Stimulated activated CD8-positive, alpha-beta memory T cell treated with anti-CD3 and anti-CD28 coated beads, Interleukin-7, amount 100 ng/mL, for 1 hour (primary cell): ENCODE results near the gene CNKSR2.
"Not testable (repeated sequence)": the region's sequence is repeated elsewhere in the genome, so short reads cannot be mapped to it uniquely, and the experiment has no call there.

Experiments used
- DNase-seq, 2 donors: peaks; one replicate each; pipeline ENCODE4 v3.0.0-alpha.2; 2020; ENCODE audit warnings: low read depth in 2 of 2

The CNKSR2 gene

GRCh38 chrX:21440911-21441310 lies 66.7 kb downstream of the CNKSR2 start:
- no peak for DNase-seq

- DNase-seq, result no peak
These were observed 83.5 kb downstream of the CNKSR2 start for GRCh38 chrX:21457718-21458117.

- DNase-seq, result no peak
These were observed 94.9 kb downstream of the CNKSR2 start for GRCh38 chrX:21469071-21469470.

GRCh38 chrX:21476909-21477308 lies 102.7 kb downstream of the CNKSR2 start:
- DNase-seq, result no peak

GRCh38 chrX:21479695-21480270 lies 105.6 kb downstream of the CNKSR2 start:
- DNase-seq, result no peak

GRCh38 chrX:21481761-21482160 lies 107.5 kb downstream of the CNKSR2 start:
- no peak for DNase-seq

GRCh38 chrX:21484051-21484450 lies 109.8 kb downstream of the CNKSR2 start:
- not testable (repeated sequence) for DNase-seq

GRCh38 chrX:21487832-21488231 lies 113.6 kb downstream of the CNKSR2 start:
- no peak for DNase-seq

- DNase-seq, result no peak
These were observed 116.1 kb downstream of the CNKSR2 start for GRCh38 chrX:21490341-21490740.

- DNase-seq, result no peak
These were observed 119.1 kb downstream of the CNKSR2 start for GRCh38 chrX:21493226-21493830.

GRCh38 chrX:21503593-21503992 lies 129.4 kb downstream of the CNKSR2 start:
- no peak for DNase-seq

- no peak for DNase-seq
These were observed 135.7 kb downstream of the CNKSR2 start for GRCh38 chrX:21509912-21510311.

- no peak for DNase-seq
These were observed 149.8 kb downstream of the CNKSR2 start for GRCh38 chrX:21524008-21524407.

- no peak for DNase-seq
These were observed 153.9 kb downstream of the CNKSR2 start for GRCh38 chrX:21528076-21528475.

GRCh38 chrX:21529771-21530170 lies 155.6 kb downstream of the CNKSR2 start:
- DNase-seq, result no peak

- not testable (repeated sequence) for DNase-seq
These were observed 170.4 kb downstream of the CNKSR2 start for GRCh38 chrX:21544642-21545041.

- DNase-seq, result no peak
These were observed 185.2 kb downstream of the CNKSR2 start for GRCh38 chrX:21559417-21559816.

- no peak for DNase-seq
These were observed 190.8 kb downstream of the CNKSR2 start for GRCh38 chrX:21565025-21565424.

GRCh38 chrX:21574793-21575192 lies 200.6 kb downstream of the CNKSR2 start:
- DNase-seq, result no peak

- DNase-seq, result no peak
These were observed 207.3 kb downstream of the CNKSR2 start for GRCh38 chrX:21581479-21581878.

- no peak for DNase-seq
These were observed 211.8 kb downstream of the CNKSR2 start for GRCh38 chrX:21586001-21586400.

- no peak for DNase-seq
These were observed 216.0 kb downstream of the CNKSR2 start for GRCh38 chrX:21590012-21590776.

GRCh38 chrX:21606002-21606401 lies 231.8 kb downstream of the CNKSR2 start:
- DNase-seq, result no peak
